Fibroblast of villous mesenchyme (primary cell): ENCODE measurements around the gene ASCL3. TPM values are rescaled to one million over a fixed set of nuclear protein-coding genes. Genes with fewer than 3 reads are reported as not detected.

Source experiments
- DNase-seq: peaks from one replicate; pipeline ENCODE4 v3.0.0-alpha.2; 2010; ENCODE audit warnings: low read depth
- H3K4me3 ChIP-seq: 2 replicates; pipeline ENCODE4 v1.5.1; 2011; ENCODE audit warnings: low read depth, mild to moderate bottlenecking, low read length
- CTCF ChIP-seq: IDR thresholded peaks from 2 replicates; pipeline ENCODE4 v1.5.1; 2012; ENCODE audit warnings: low read depth, mild to moderate bottlenecking, low read length; ENCODE audit not compliant: insufficient read depth
- total RNA-seq: library from RNA; depleted of rRNA; stranded (reverse); fragments of >200 nt; gene quantifications from 2 replicates; pipeline ENCODE4 v1.2.3, GENCODE V29; 2012

ASCL3 gene
- total RNA-seq, 1 donor: not detected

DNA sequence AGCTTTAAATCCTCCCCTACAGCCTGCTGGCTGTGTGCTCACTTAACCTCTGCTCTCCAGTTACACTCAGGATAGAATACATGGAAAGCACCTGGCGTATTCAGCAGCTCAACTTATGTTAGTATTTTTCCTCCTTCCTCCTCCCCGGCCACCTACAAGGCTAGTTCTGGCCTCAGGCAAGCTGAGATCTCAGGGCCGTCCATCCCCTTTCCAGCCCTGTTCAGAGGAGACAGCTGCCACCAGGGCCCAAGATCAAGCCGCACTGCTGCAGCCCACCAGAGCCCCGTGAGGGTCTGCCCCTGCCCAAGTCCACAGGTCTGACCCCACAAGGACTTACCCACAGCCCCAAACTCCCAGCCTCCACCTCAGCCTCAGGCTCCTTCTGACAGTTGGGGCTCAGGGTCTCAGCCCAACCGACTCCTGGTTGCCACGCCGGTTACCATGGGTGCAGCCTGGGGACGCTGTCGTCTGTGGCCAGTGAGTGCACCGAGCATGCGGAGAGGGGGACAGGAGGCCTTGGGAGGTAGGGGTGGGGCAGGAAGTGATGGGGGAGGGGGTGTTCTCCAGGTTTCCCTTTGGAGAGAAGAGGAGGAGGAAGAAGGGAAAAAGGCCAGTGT is 10.1 kb downstream of the ASCL3 start, which contains the start of gene C11orf16:
Gene C11orf16, minus strand, starts transcription at position 384 of the 617 bp plus-strand sequence. CDS start 639 bp downstream, outside the sequence.
- DNase-seq: no peak
- no peak for TF ChIP-seq CTCF
- no peak within 1 kb of the TSS for H3K4me3 ChIP-seq

- no peak for TF ChIP-seq CTCF
- no peak for DNase-seq
- no peak overlapping the region for H3K4me3 ChIP-seq
These were observed 12.2 kb downstream of the ASCL3 start for GRCh38 chr11:8930456-8931175.

GRCh38 chr11:8928981-8929615 is 13.7 kb downstream of the ASCL3 start:
- H3K4me3 ChIP-seq: no peak overlapping the region
- peak; percentile 51 for DNase-seq
- no peak for TF ChIP-seq CTCF

- DNase-seq: no peak
- TF ChIP-seq CTCF: no peak
- no peak overlapping the region for H3K4me3 ChIP-seq
These were observed 14.6 kb downstream of the ASCL3 start for GRCh38 chr11:8928205-8928604.

DNA sequence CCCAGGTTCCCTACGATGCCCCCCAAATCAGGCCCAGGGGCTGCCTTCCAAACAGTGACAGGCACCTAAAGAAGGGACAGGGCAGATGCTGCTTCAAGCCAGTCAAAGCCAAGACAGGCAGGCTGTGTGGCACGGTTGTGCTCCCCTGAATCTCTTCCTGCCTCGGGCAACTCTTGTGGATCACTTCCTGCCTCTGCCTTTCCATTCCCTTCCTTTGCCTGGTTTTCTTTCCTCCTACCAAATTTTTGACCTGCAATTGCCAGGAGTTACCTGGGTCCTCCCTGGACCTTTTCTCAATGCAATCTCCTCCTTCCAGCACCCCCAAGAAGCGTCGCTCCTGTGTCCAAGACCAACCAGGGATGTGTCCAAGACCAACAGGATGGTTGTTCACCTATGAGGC is 15.6 kb downstream of the ASCL3 start:
- DNase-seq: no peak
- H3K4me3 ChIP-seq: no peak overlapping the region
- TF ChIP-seq CTCF: no peak

GRCh38 chr11:8926236-8926635 is 16.6 kb downstream of the ASCL3 start:
- no peak for TF ChIP-seq CTCF
- no peak for DNase-seq
- no peak overlapping the region for H3K4me3 ChIP-seq
